ENCODE data around the gene MALSU1. TPM values are rescaled to one million over a fixed set of nuclear protein-coding genes. Genes with fewer than 3 reads are reported as not detected.

MALSU1 gene
- total RNA-seq, 4 donors from 2014 or later: 83.8 to 112 (median 109) TPM

DNA sequence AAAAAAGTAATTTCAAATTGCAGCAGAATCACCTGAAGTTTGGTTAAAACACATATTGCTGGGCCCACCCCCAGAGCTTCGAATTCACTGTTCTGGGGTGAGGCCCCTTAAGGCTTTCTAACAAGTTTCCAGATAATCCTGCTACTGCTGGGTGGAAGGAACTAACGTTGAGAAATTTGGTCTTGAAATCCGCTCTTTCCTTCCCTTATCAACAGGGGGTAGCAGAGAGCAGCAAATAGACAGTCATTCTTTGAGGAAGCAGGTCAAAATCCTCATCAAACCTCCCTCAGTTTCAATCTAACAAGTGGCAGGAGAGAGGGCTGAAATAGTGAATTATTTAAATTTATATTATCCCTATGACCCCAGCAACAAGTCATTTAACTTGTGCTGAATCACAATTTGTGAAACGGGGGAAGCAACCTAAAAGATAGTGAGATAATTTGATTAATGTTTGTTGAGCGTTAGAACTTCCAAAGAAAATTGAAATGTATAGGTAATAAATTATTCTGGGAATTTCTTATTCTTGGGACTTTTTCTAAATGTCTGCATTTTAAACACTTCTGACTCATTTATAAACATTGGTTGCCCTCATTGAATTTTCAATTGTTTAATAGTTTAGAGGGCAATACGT, 21.7 kb upstream of the MALSU1 start:
- H3K4me1 ChIP-seq: peaks cover 9 to 11% of the 10 kb centered on the region in 2 donors
- no peaks in the 10 kb centered on the region for H3K36me3 ChIP-seq
- intact Hi-C loops (cut with DNase I; ENCODE audit: low total_unique reads): loop anchor here (10.0 kb wide), 1 partner anchor 437 kb away; the partner anchor contains the start of gene STK31
- DNase-seq (no peak), ATAC-seq (peak in 1 of 2 donors; percentile 28)
- H3K4me3 ChIP-seq: no peak overlapping the region
- in situ Hi-C loops (cut with MboI; ENCODE audit: low sequenced_read_pairs in 4 of 4): no loop called here
- H3K9me3 ChIP-seq: no peaks in the 10 kb centered on the region
- no peaks in the 10 kb centered on the region for H3K27me3 ChIP-seq
- TF ChIP-seq CTCF (IDR thresholded peaks at IDR 0.05 in 4 of 5, conservative IDR thresholded peaks at IDR 0.05 in 1 of 5) (peak; percentile 41 to 72 (median 67)), POLR2A (IDR thresholded peaks at IDR 0.05) (no peak)
- no peak overlapping the region for H3K27ac ChIP-seq

DNA sequence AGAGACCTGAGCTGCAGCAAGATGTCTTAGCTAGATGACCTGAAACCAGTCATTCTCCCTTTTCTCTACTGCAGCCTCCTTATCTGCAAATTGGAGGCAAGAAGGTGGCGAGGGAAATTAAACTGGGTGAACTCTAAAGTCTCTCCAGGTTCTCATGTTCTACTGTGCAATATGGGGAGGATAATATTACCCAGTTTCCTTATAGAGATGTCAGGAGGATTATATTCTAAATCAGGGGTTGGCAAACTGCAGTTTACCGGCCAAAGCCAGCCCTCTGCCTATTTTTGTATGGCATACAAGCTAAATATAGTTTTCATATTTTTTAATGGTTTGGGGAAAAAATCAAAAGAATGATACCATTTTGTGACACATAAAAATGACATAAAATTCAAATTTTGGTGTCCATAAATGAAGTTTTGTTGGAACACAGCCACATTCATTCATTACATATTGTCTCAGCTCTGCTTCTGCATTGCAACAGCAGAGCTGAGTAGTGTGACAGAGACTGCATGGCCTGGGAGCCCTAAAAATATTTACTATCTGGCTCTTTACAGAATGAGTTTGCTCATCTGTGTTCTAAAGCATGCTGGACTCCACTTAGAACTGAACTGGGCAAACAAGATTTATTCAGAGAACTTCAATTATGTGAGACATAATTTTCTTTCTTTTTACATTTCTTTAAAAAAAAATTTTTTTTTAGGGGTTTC, 19.2 kb upstream of the MALSU1 start:
- Histone ChIP-seq H3K4me3 (no peak overlapping the region), H3K36me3 (no peaks in the 10 kb centered on the region), H3K4me1 (peaks cover 9 to 11% of the 10 kb centered on the region in 2 donors), H3K9me3 (no peaks in the 10 kb centered on the region), H3K27me3 (no peaks in the 10 kb centered on the region), H3K27ac (peak overlapping the region; percentile 16 to 77 (median 38))
- in situ Hi-C loops (cut with MboI; ENCODE audit: low sequenced_read_pairs in 4 of 4): no loop called here
- DNase-seq: no peak
- ATAC-seq: peak; percentile 60 to 91
- no peak for TF ChIP-seq CTCF (IDR thresholded peaks at IDR 0.05 in 4 of 5, conservative IDR thresholded peaks at IDR 0.05 in 1 of 5)
- no peak for TF ChIP-seq POLR2A (IDR thresholded peaks at IDR 0.05)
- intact Hi-C loops (cut with DNase I; ENCODE audit: low total_unique reads): loop anchor here (2.0 to 10.0 kb wide), 2 partner anchors 37 to 435 kb away; partner anchors contain the start of gene STK31

DNA sequence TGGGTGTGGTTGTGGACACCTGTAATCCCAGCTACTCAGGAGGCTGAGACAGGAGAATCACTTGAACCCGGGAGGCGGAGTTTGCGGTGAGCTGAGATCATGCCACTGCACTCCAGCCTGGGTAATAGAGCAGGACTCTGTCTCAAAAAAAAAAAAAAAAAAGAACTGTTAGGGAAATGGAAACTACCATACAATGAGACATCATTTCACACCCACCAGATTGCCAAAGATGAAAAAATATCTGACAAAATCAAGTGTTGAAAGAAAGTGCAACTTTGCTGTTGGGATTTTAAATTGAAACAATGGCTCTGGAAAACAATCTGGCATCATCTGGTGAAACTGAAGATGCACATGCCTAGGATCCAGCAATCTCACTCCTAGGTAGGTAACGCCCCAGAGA, 16.1 kb upstream of the MALSU1 start:
- no peak for DNase-seq
- no peak overlapping the region for H3K4me3 ChIP-seq
- H3K36me3 ChIP-seq: no peaks in the 10 kb centered on the region
- no peaks in the 10 kb centered on the region for H3K9me3 ChIP-seq
- ATAC-seq: no peak
- intact Hi-C loops (cut with DNase I; ENCODE audit: low total_unique reads): no loop called here
- in situ Hi-C loops (cut with MboI; ENCODE audit: low sequenced_read_pairs in 4 of 4): no loop called here
- H3K27ac ChIP-seq: no peak overlapping the region
- H3K4me1 ChIP-seq: peaks cover 9 to 11% of the 10 kb centered on the region in 2 donors
- H3K27me3 ChIP-seq: no peaks in the 10 kb centered on the region
- TF ChIP-seq POLR2A (IDR thresholded peaks at IDR 0.05) (no peak), CTCF (IDR thresholded peaks at IDR 0.05 in 4 of 5, conservative IDR thresholded peaks at IDR 0.05 in 1 of 5) (no peak)

DNA sequence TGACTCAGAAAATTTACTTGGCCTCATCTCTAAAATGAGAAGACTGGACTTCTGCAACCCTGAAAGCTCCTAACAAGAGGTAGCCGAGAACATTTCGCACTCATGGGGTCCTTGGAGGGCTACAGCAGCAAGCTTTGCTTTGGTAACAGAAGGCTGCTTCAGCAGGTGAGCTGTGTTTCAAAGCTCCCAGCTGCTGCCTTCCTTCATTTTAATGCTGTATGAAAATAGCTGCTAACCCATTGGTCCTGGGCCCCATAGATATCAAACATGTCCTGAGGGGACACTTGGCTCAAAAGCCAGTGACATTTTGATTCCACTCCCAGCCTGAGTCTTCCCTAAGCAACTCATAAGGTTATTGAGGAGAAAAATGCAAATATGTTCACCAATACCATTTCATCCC, 14.3 kb upstream of the MALSU1 start:
- intact Hi-C loops (cut with DNase I; ENCODE audit: low total_unique reads): no loop called here
- H3K4me3 ChIP-seq: no peak overlapping the region
- DNase-seq (no peak), ATAC-seq (no peak)
- no peak overlapping the region for H3K27ac ChIP-seq
- H3K9me3 ChIP-seq: no peaks in the 10 kb centered on the region
- in situ Hi-C loops (cut with MboI; ENCODE audit: low sequenced_read_pairs in 4 of 4): no loop called here
- H3K27me3 ChIP-seq: no peaks in the 10 kb centered on the region
- H3K4me1 ChIP-seq: peaks cover 6 to 9% of the 10 kb centered on the region in 2 donors
- TF ChIP-seq CTCF (IDR thresholded peaks at IDR 0.05 in 4 of 5, conservative IDR thresholded peaks at IDR 0.05 in 1 of 5) (no peak), POLR2A (IDR thresholded peaks at IDR 0.05) (no peak)
- H3K36me3 ChIP-seq: no peaks in the 10 kb centered on the region
